Astrocyte (in vitro differentiated cells and primary cell): ENCODE measurements around the gene SLC4A2.

ENCODE experiments used
- CTCF ChIP-seq: IDR thresholded peaks from 2 replicates; pipeline ENCODE4 v1.5.1; 2011; ENCODE audit warnings: low read depth, mild to moderate bottlenecking, inconsistent platforms, low read length, moderate library complexity; ENCODE audit not compliant: insufficient read depth
- EZH2 ChIP-seq: IDR thresholded peaks from 2 replicates; pipeline ENCODE4 v1.6.1; 2012; ENCODE audit warnings: mild to moderate bottlenecking, low read length, inconsistent platforms; ENCODE audit not compliant: insufficient read depth

GRCh38 chr7:151056666-151057505 is 2.5 kb upstream of the SLC4A2 start:
- no peak for TF ChIP-seq CTCF
- TF ChIP-seq EZH2, result no peak
